ENCODE measurements around the gene LAMB4.

GRCh38 chr7:108165723-108166122, 35.6 kb upstream of the LAMB4 start:
- TF ChIP-seq CTCF (IDR thresholded peaks at IDR 0.05) = no peak
- no peak for TF ChIP-seq POLR2A (IDR thresholded peaks at IDR 0.05)
- TF ChIP-seq POLR2AphosphoS5 (IDR thresholded peaks at IDR 0.05) = no peak
- TF ChIP-seq EP300 (IDR thresholded peaks at IDR 0.05) = no peak
